GM20000 (cell line): ENCODE measurements around the gene CLK3.

Source experiments
- DNase-seq: peaks from one replicate; pipeline ENCODE4 v3.0.0; 2012; ENCODE audit warnings: low spot score
- CTCF ChIP-seq: IDR thresholded peaks from 2 replicates; pipeline ENCODE4 v1.5.1; 2012; ENCODE audit warnings: mild to moderate bottlenecking, control low read depth; ENCODE audit errors: extremely low read depth, missing control alignments

CLK3 gene

GRCh38 chr15:74676801-74677200, 61.2 kb downstream of the CLK3 start:
- TF ChIP-seq CTCF, result no peak
- no peak for DNase-seq
